Spleen (tissue), 11 donors: Measurements from ENCODE around the gene LTF. TPM values are rescaled to one million over a fixed set of nuclear protein-coding genes. Genes with fewer than 3 reads are reported as not detected.

Experiments used
- DNase-seq: peaks from one replicate; pipeline ENCODE4 v3.0.0-alpha.2; 2020
- H3K27ac ChIP-seq, 8 donors: fragments of 200-600 bp; sonication (generic) in 7 of 8; 1 replicate in 4 of 8; 2 replicates in 4 of 8; pipeline versions ENCODE4 v1.5.0 to v1.8.0; 2016 to 2021; ENCODE audit warnings: inconsistent platforms in 4 of 8, mild to moderate bottlenecking in 4 of 8, moderate library complexity in 1 of 8
- H3K27me3 ChIP-seq, 7 donors: fragments of 200-600 bp; sonication (generic) in 6 of 7; replicated peaks in 1 of 7; 1 replicate in 4 of 7; 2 replicates in 3 of 7; pipeline versions ENCODE4 v1.5.0 to v1.8.0; 2016 to 2021; ENCODE audit warnings: inconsistent platforms in 3 of 7, mild to moderate bottlenecking in 1 of 7
- H3K36me3 ChIP-seq, 6 donors: fragments of 200-600 bp; sonication (generic) in 5 of 6; 1 replicate in 4 of 6; 2 replicates in 2 of 6; pipeline versions ENCODE4 v1.5.0 to v1.8.0; 2016 to 2021; ENCODE audit warnings: inconsistent platforms in 2 of 6
- H3K4me1 ChIP-seq, 6 donors: fragments of 200-600 bp; sonication (generic) in 5 of 6; 1 replicate in 3 of 6; 2 replicates in 3 of 6; pipeline versions ENCODE4 v1.5.0 to v1.8.0; 2016 to 2021; ENCODE audit warnings: inconsistent platforms in 3 of 6
- H3K4me3 ChIP-seq, 8 donors: fragments of 200-600 bp; sonication (generic) in 7 of 8; 1 replicate in 4 of 8; 2 replicates in 4 of 8; pipeline versions ENCODE4 v1.5.0 to v1.8.0; 2016 to 2021; ENCODE audit warnings: inconsistent platforms in 4 of 8, mild to moderate bottlenecking in 4 of 8, moderate library complexity in 2 of 8
- H3K9me3 ChIP-seq, 8 donors: fragments of 200-600 bp; sonication (generic) in 7 of 8; 1 replicate in 4 of 8; 2 replicates in 4 of 8; pipeline versions ENCODE4 v1.5.0 to v1.8.0; 2016 to 2021; ENCODE audit warnings: inconsistent platforms in 4 of 8
- POLR2A ChIP-seq, 3 donors: fragments of 450-650 bp; IDR thresholded peaks; one replicate each; pipeline ENCODE4 v1.5.1; 2017; ENCODE audit warnings: antibody characterized with exemption in 3 of 3, mild to moderate bottlenecking in 1 of 3
- POLR2AphosphoS5 ChIP-seq, 3 donors: sonication (generic); formaldehyde crosslinking; IDR thresholded peaks; one replicate each; pipeline ENCODE4 v1.5.1; 2017; ENCODE audit warnings: antibody characterized with exemption in 3 of 3
- WGBS, 5 donors: extraction: QIAGEN DNeasy Blood & Tissue Kit in 3 of 5; methylation state at CpG; one replicate each; pipeline versions ENCODE4 v1.1.5 to v1.1.7; 2013 to 2018; 5-methylcytosine and 5-hydroxymethylcytosine counted together
- intact Hi-C: fragments of 100-400 bp; cut with DNase I; formaldehyde crosslinking; loops from one replicate; pipeline ENCODE4 v1.15.0; 2023; ENCODE audit warnings: low total_unique reads
- polyA plus RNA-seq, 3 donors: library from polyadenylated mRNA; stranded (reverse); fragments of 200-250 nt; gene quantifications; one replicate each; pipeline ENCODE4 v1.2.1, GENCODE V29; 2013
- total RNA-seq, 7 donors: library from RNA; depleted of rRNA in 3 of 7; stranded (reverse); fragments of >200 nt in 3 of 7; fragmentation: NEBNext Ultra II Directional in 4 of 7; extraction: Animal tissue kit (Norgen Biotek cat#: 25700) in 4 of 7; gene quantifications; one replicate each; pipeline versions ENCODE4 v1.1.0 to v1.2.1, GENCODE V29; 2016 to 2021
- TF ChIP-seq, protein P1 (sequence below), 11 experiments: fragments of 200-600 bp in 7 of 11; fragments of 450-650 bp in 4 of 11; sonication (generic) in 4 of 11; IDR thresholded peaks in 8 of 11; conservative IDR thresholded peaks in 3 of 11; 1 replicate in 7 of 11; 2 replicates in 4 of 11; pipeline versions ENCODE4 v1.4.0 to v1.8.0; 2016 to 2021; ENCODE audit warnings: antibody characterized with exemption in 11 of 11, inconsistent platforms in 4 of 11, mild to moderate bottlenecking in 1 of 11
- donor health status: healthy with polysubstance abuse.
- donor health status: DM: no; HTN: no; CAD: no; lungs with moderate emphysema.
- donor health status: DM: no; HTN: no; CAD: no.
- donor health status: Bipolar disorder and iron deficiency.
- donor health status: healthy.
- donor health status: DM: no; HTN: no; CAD: no.
- donor health status: DM: yes; HTN: yes; CAD: no.

The LTF gene
- total and polyA plus RNA-seq, 10 donors: 15.2 to 598 (median 56.0) TPM

GRCh38 chr3:46416125-46416810 is 48.4 kb downstream of the LTF start:
- no peak overlapping the region for H3K4me3 ChIP-seq
- no peak for TF ChIP-seq POLR2A (IDR thresholded peaks at IDR 0.05)
- no peak for TF ChIP-seq POLR2AphosphoS5 (IDR thresholded peaks at IDR 0.05)
- TF ChIP-seq, protein P1, sequence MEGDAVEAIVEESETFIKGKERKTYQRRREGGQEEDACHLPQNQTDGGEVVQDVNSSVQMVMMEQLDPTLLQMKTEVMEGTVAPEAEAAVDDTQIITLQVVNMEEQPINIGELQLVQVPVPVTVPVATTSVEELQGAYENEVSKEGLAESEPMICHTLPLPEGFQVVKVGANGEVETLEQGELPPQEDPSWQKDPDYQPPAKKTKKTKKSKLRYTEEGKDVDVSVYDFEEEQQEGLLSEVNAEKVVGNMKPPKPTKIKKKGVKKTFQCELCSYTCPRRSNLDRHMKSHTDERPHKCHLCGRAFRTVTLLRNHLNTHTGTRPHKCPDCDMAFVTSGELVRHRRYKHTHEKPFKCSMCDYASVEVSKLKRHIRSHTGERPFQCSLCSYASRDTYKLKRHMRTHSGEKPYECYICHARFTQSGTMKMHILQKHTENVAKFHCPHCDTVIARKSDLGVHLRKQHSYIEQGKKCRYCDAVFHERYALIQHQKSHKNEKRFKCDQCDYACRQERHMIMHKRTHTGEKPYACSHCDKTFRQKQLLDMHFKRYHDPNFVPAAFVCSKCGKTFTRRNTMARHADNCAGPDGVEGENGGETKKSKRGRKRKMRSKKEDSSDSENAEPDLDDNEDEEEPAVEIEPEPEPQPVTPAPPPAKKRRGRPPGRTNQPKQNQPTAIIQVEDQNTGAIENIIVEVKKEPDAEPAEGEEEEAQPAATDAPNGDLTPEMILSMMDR (IDR thresholded peaks at IDR 0.05 in 8 of 11, conservative IDR thresholded peaks at IDR 0.05 in 3 of 11): no peak
- no peak overlapping the region for H3K27ac ChIP-seq
- WGBS, 5 donors: 37 to 48% (median 45%) methylated on average over 10 of the region's 10 CpGs
- H3K27me3 ChIP-seq: no peaks in the 10 kb centered on the region
- no peak for DNase-seq
- H3K36me3 ChIP-seq: peaks cover 0 to 55% (median 0%) of the 10 kb centered on the region in 6 donors
- peaks cover 2 to 45% (median 26%) of the 10 kb centered on the region in 6 donors for H3K4me1 ChIP-seq
- H3K9me3 ChIP-seq: no peaks in the 10 kb centered on the region
- intact Hi-C loops: no loop called here

- Histone ChIP-seq H3K27ac (peak overlapping the region in 3 of 8 donors; percentile 5 to 33 (median 7)), H3K9me3 (no peaks in the 10 kb centered on the region), H3K36me3 (peaks cover 0 to 43% (median 0%) of the 10 kb centered on the region in 6 donors), H3K27me3 (no peaks in the 10 kb centered on the region), H3K4me3 (no peak overlapping the region), H3K4me1 (peaks cover 2 to 60% (median 36%) of the 10 kb centered on the region in 6 donors)
- no peak for TF ChIP-seq POLR2AphosphoS5 (IDR thresholded peaks at IDR 0.05)
- TF ChIP-seq POLR2A (IDR thresholded peaks at IDR 0.05): no peak
- TF ChIP-seq, protein P1 (IDR thresholded peaks at IDR 0.05 in 8 of 11, conservative IDR thresholded peaks at IDR 0.05 in 3 of 11): no peak
- DNase-seq: no peak
- WGBS, 5 donors: 55 to 78% (median 67%) methylated on average over 4 of the region's 4 CpGs
- intact Hi-C loops: no loop called here
Measured at GRCh38 chr3:46414739-46415138, 50.0 kb downstream of the LTF start.

GRCh38 chr3:46413951-46414350 is 50.8 kb downstream of the LTF start:
- no peak for DNase-seq
- Histone ChIP-seq H3K27me3 (no peaks in the 10 kb centered on the region), H3K27ac (peak overlapping the region in 5 of 8 donors; percentile 40 to 72 (median 56)), H3K4me1 (peaks cover 2 to 68% (median 43%) of the 10 kb centered on the region in 6 donors), H3K36me3 (peaks cover 0 to 40% (median 0%) of the 10 kb centered on the region in 6 donors), H3K4me3 (no peak overlapping the region), H3K9me3 (no peaks in the 10 kb centered on the region)
- 45 to 54% (median 52%) methylated on average over 5 of the region's 5 CpGs for WGBS, 5 donors
- intact Hi-C loops: no loop called here
- TF ChIP-seq POLR2A (IDR thresholded peaks at IDR 0.05): no peak
- no peak for TF ChIP-seq POLR2AphosphoS5 (IDR thresholded peaks at IDR 0.05)
- TF ChIP-seq, protein P1 (IDR thresholded peaks at IDR 0.05 in 8 of 11, conservative IDR thresholded peaks at IDR 0.05 in 3 of 11): no peak

GRCh38 chr3:46412786-46413298 is 51.9 kb downstream of the LTF start:
- peaks cover 9 to 79% (median 54%) of the 10 kb centered on the region in 6 donors for H3K4me1 ChIP-seq
- TF ChIP-seq, protein P1 (IDR thresholded peaks at IDR 0.05 in 8 of 11, conservative IDR thresholded peaks at IDR 0.05 in 3 of 11): no peak
- TF ChIP-seq POLR2AphosphoS5 (IDR thresholded peaks at IDR 0.05): no peak
- no peak for TF ChIP-seq POLR2A (IDR thresholded peaks at IDR 0.05)
- no peak for DNase-seq
- H3K27me3 ChIP-seq: no peaks in the 10 kb centered on the region
- peak overlapping the region in 7 of 8 donors; percentile 43 to 72 (median 56) for H3K27ac ChIP-seq
- 28 to 62% (median 38%) methylated on average over 3 of the region's 3 CpGs for WGBS, 5 donors
- H3K36me3 ChIP-seq: peaks cover 0 to 34% (median 0%) of the 10 kb centered on the region in 6 donors
- intact Hi-C loops: no loop called here
- H3K4me3 ChIP-seq: no peak overlapping the region
- H3K9me3 ChIP-seq: no peaks in the 10 kb centered on the region
